Heart right ventricle (tissue), 16 donors: Measurements from ENCODE around the gene RANBP10. TPM values are rescaled to one million over a fixed set of nuclear protein-coding genes. Genes with fewer than 3 reads are reported as not detected.
A peak's percentile ranks its signal among the peaks of the same experiment; 100 is the strongest.

Source experiments
- ATAC-seq, 8 donors: fragments of 200-7000 bp; cut with Tn5 transposase; one replicate each; pipeline ENCODE4 v1.9.1; 2020; ENCODE audit warnings: mild to moderate bottlenecking in 8 of 8, moderate library complexity in 8 of 8, moderate number of reproducible peaks in 1 of 8
- DNase-seq, 2 donors: peaks; one replicate each; pipeline ENCODE4 v3.0.0-alpha.2; 2020
- H3K27ac ChIP-seq, 10 donors: fragments of 200-600 bp; sonication (generic) in 2 of 10; one replicate each; pipeline versions ENCODE4 v1.5.0 to v1.8.0; 2020 to 2022; ENCODE audit warnings: mild to moderate bottlenecking in 3 of 10
- H3K27me3 ChIP-seq, 7 donors: fragments of 200-600 bp; one replicate each; pipeline ENCODE4 v1.8.0; 2021 to 2022; ENCODE audit warnings: mild to moderate bottlenecking in 2 of 7
- H3K36me3 ChIP-seq, 9 donors: fragments of 200-600 bp; sonication (generic) in 1 of 9; one replicate each; pipeline versions ENCODE4 v1.5.0 to v1.8.0; 2020 to 2022; ENCODE audit warnings: mild to moderate bottlenecking in 2 of 9
- H3K4me1 ChIP-seq, 9 donors: fragments of 200-600 bp; sonication (generic) in 1 of 9; one replicate each; pipeline versions ENCODE4 v1.5.0 to v1.8.0; 2020 to 2022; ENCODE audit warnings: mild to moderate bottlenecking in 4 of 9
- H3K4me3 ChIP-seq, 10 donors: fragments of 200-600 bp; sonication (generic) in 2 of 10; one replicate each; pipeline versions ENCODE4 v1.5.0 to v1.8.0; 2020 to 2022; ENCODE audit warnings: mild to moderate bottlenecking in 7 of 10, moderate library complexity in 2 of 10
- H3K9me3 ChIP-seq, 11 donors: fragments of 200-600 bp in 10 of 11; sonication (generic) in 2 of 11; one replicate each; pipeline versions ENCODE4 v1.5.0 to v1.8.0; 2013 to 2022; ENCODE audit warnings: mild to moderate bottlenecking in 2 of 11, control low read depth in 1 of 11, moderate library complexity in 1 of 11
- WGBS, 2 donors: extraction: QIAGEN DNeasy Blood & Tissue Kit; methylation state at CpG; one replicate each; pipeline ENCODE4 v1.1.7; 2013; ENCODE audit warnings: inconsistent platforms in 1 of 2; 5-methylcytosine and 5-hydroxymethylcytosine counted together
- intact Hi-C, 10 donors: fragments of 100-400 bp; cut with DNase I; formaldehyde crosslinking; loops; one replicate each; pipeline versions ENCODE4 v1.11.1 to v1.14.2; 2022
- polyA plus RNA-seq, 2 donors: library from polyadenylated mRNA; stranded (reverse); fragments of 200-250 nt; gene quantifications; one replicate each; pipeline ENCODE4 v1.2.3, GENCODE V29; 2013
- total RNA-seq, 10 donors: library from RNA; stranded (reverse); fragmentation: NEBNext Ultra II Directional in 3 of 10; extraction: Animal tissue kit (Norgen Biotek cat#: 25700) in 3 of 10; gene quantifications; one replicate each; pipeline versions ENCODE4 v1.2.1 to v1.2.4, GENCODE V29; 2021 to 2023
- TF ChIP-seq, protein P1 (sequence below), 9 donors: fragments of 200-600 bp; sonication (generic) in 2 of 9; IDR thresholded peaks; one replicate each; pipeline versions ENCODE4 v1.5.0 to v1.8.0; 2021 to 2022; ENCODE audit warnings: antibody characterized with exemption in 9 of 9, mild to moderate bottlenecking in 5 of 9, moderate library complexity in 1 of 9
- donor health status: Arrhythmogenic right ventricular cardiomyopathy.
- donor health status: ischemic (EF 13 %, LVEDD 7.1; RV severe dilation, severe dysfunction).
- donor health status: healthy with polysubstance abuse.
- donor health status: DM: no; HTN: yes; CAD: no.
- donor health status: DM: no; HTN: no; CAD: no.
- donor health status: ischemic (EF 25% LVEDD 6.9; RV normal size, moderate dysfunction).
- donor health status: ischemic (EF 25% LVEDD 5.7; RV mildly dilated, moderate dysfunction).
- donor health status: healthy.
- donor health status: DM: yes; HTN: yes; CAD: no.
- donor health status: Ischemic cardiomyopathy.
- donor health status: ischemic (EF 35%, LVEDD 5.7; RV mildly dilated, moderate dysfunction).
- donor health status: nonischemic (EF 11% LVEDD 7.7; RV severe dilation, severe dysfunction).
- donor health status: DM: yes; HTN: yes; CAD: no.
- donor health status: PGD.
- donor health status: ischemic (EF 29% LVEDD 5.4; RV normal size, mild dysfunction).
- donor health status: nonischemic (EF 23%, LVEDD 6.1; RV moderate dilation, normal function).

RANBP10 gene
- total and polyA plus RNA-seq, 12 donors: 6.4 to 21.6 (median 13.4) TPM

GRCh38 chr16:67723911-67724305 lies 82.5 kb downstream of the RANBP10 start:
- peaks cover 0 to 65% (median 38%) of the 10 kb centered on the region in 9 donors for H3K36me3 ChIP-seq
- no peaks in the 10 kb centered on the region for H3K27me3 ChIP-seq

DNA sequence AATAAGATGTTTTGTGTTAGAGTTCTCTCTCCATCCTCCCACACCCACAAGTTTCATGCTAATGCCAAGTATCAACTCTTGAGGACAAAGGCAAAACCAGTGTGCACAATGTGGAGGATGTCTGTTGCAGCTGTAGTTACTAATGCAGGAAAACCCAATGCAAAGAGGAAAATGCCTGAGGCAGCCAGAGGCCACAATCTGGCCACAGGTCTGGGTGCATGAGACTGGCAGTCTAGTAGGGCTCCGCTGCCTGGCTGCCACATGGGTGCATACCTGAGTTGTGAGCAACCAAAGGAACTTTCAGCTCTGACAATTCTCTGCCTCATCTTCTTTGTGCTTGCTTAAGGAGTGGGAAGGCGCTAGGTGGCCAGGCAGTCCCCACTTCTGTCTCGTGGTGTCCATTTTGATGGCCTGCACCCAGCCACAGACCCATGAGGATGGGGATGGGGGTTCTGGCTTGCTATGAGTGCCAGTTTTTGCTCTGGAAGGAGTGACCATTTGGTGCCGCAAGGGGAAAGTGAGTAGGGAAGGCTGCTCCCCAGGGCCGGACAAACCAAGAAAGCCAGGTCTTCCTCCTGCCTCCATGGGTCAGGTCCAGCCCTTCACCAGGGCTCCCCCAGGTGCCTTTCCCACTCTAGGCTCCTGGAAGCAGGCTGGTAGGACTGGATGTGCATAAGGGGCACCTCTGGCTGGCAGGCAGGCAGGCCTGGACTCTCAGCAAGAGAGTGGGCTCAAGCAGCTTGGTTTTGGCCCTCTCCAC lies 83.0 kb downstream of the RANBP10 start:
- no peak for ATAC-seq
- TF ChIP-seq, protein P1, sequence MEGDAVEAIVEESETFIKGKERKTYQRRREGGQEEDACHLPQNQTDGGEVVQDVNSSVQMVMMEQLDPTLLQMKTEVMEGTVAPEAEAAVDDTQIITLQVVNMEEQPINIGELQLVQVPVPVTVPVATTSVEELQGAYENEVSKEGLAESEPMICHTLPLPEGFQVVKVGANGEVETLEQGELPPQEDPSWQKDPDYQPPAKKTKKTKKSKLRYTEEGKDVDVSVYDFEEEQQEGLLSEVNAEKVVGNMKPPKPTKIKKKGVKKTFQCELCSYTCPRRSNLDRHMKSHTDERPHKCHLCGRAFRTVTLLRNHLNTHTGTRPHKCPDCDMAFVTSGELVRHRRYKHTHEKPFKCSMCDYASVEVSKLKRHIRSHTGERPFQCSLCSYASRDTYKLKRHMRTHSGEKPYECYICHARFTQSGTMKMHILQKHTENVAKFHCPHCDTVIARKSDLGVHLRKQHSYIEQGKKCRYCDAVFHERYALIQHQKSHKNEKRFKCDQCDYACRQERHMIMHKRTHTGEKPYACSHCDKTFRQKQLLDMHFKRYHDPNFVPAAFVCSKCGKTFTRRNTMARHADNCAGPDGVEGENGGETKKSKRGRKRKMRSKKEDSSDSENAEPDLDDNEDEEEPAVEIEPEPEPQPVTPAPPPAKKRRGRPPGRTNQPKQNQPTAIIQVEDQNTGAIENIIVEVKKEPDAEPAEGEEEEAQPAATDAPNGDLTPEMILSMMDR (IDR thresholded peaks at IDR 0.05): no peak
- 94 to 98% methylated on average over 5 of the region's 5 CpGs for WGBS, 2 donors
- H3K9me3 ChIP-seq: no peaks in the 10 kb centered on the region
- H3K27ac ChIP-seq: no peak overlapping the region
- peaks cover 0 to 59% (median 34%) of the 10 kb centered on the region in 9 donors for H3K36me3 ChIP-seq
- DNase-seq: no peak
- intact Hi-C loops: loop anchor here in 1 of 10 donors (5.0 kb wide), 1 partner anchor 51 kb away; no protein-coding TSS in a partner anchor
- no peaks in the 10 kb centered on the region for H3K27me3 ChIP-seq
- H3K4me1 ChIP-seq: peaks cover 0 to 17% (median 15%) of the 10 kb centered on the region in 9 donors
- H3K4me3 ChIP-seq: no peak overlapping the region

More at GRCh38 chr16:67723911-67724305, 82.5 kb downstream of the RANBP10 start:
- intact Hi-C loops: loop anchor here in 1 of 10 donors (5.0 kb wide), 1 partner anchor 52 kb away; no protein-coding TSS in a partner anchor
- Histone ChIP-seq H3K9me3 (no peaks in the 10 kb centered on the region), H3K27ac (no peak overlapping the region), H3K4me1 (peaks cover 0 to 13% (median 12%) of the 10 kb centered on the region in 9 donors), H3K4me3 (no peak overlapping the region)
- ATAC-seq: no peak
- TF ChIP-seq, protein P1 (IDR thresholded peaks at IDR 0.05): no peak
- DNase-seq: no peak
- 92 to 93% methylated on average over 5 of the region's 5 CpGs for WGBS, 2 donors

- intact Hi-C loops: loop anchor here in 1 of 10 donors (5.0 kb wide), 1 partner anchor 48 kb away; no protein-coding TSS in a partner anchor
- TF ChIP-seq, protein P1 (IDR thresholded peaks at IDR 0.05): no peak
- ATAC-seq (no peak), DNase-seq (no peak)
- Histone ChIP-seq H3K4me3 (peak overlapping the region in 6 of 10 donors; percentile 81 to 100 (median 94)), H3K4me1 (peaks cover 0 to 30% (median 24%) of the 10 kb centered on the region in 9 donors), H3K36me3 (peaks cover 0 to 28% (median 12%) of the 10 kb centered on the region in 9 donors), H3K27me3 (no peaks in the 10 kb centered on the region), H3K27ac (peak overlapping the region in 9 of 10 donors; percentile 82 to 97 (median 93)), H3K9me3 (no peaks in the 10 kb centered on the region)
- 36 to 53% methylated on average over 1 of the region's 1 CpG for WGBS, 2 donors
Measured at GRCh38 chr16:67720236-67720635, 86.1 kb downstream of the RANBP10 start.

- intact Hi-C loops: loop anchor here in 5 of 10 donors (1.0 to 5.0 kb wide), 6 partner anchors 37 to 88 kb away; partner anchors contain the start of genes RANBP10 (in 2 of the 5) and TSNAXIP1 (in 2 of the 5)
- TF ChIP-seq, protein P1 (IDR thresholded peaks at IDR 0.05): no peak
- DNase-seq: peak in 1 of 2 donors; percentile 37
- peak; percentile 45 to 80 (median 72) for ATAC-seq
- WGBS, 2 donors: 3 to 5% methylated on average over 5 of the region's 5 CpGs
- Histone ChIP-seq H3K36me3 (peaks cover 0 to 23% (median 7%) of the 10 kb centered on the region in 9 donors), H3K27me3 (no peaks in the 10 kb centered on the region), H3K27ac (peak overlapping the region; percentile 76 to 97 (median 92)), H3K4me3 (peak overlapping the region; percentile 81 to 100 (median 93)), H3K4me1 (peaks cover 0 to 30% (median 24%) of the 10 kb centered on the region in 9 donors), H3K9me3 (no peaks in the 10 kb centered on the region)
Measured at GRCh38 chr16:67719778-67720144, 86.6 kb downstream of the RANBP10 start.
